ENCODE data around the gene CTU2. TPM values are rescaled to one million over a fixed set of nuclear protein-coding genes. Genes with fewer than 3 reads are reported as not detected.

CTU2 gene
- polyA plus RNA-seq, 1 donor from 2014 or later: 26.3 TPM

- no peaks in the 10 kb centered on the region for H3K79me2 ChIP-seq (replicated peaks; ENCODE audit: insufficient read depth, low read length)
Observed at GRCh38 chr16:88752386-88753002, 46.2 kb downstream of the CTU2 start.

GRCh38 chr16:88753191-88753590 is 46.9 kb downstream of the CTU2 start:
- no peaks in the 10 kb centered on the region for H3F3A ChIP-seq (ENCODE audit: insufficient read depth, low read length, poor library complexity, severe bottlenecking)
- H3K79me2 ChIP-seq (replicated peaks; ENCODE audit: insufficient read depth, low read length): no peaks in the 10 kb centered on the region
- H3K9me3 ChIP-seq (ENCODE audit: low read length): no peaks in the 10 kb centered on the region
- H3K27me3 ChIP-seq (ENCODE audit: insufficient read depth, low read depth, low read length): no peaks in the 10 kb centered on the region
- H3K9ac ChIP-seq (ENCODE audit: low read length): no peak overlapping the region
- no peak overlapping the region for H2AFZ ChIP-seq (ENCODE audit: low read depth, low read length)
- no peaks in the 10 kb centered on the region for H3K36me3 ChIP-seq (ENCODE audit: insufficient read depth, low read length)
- H3K27ac ChIP-seq (ENCODE audit: low read length): no peak overlapping the region
- H4K20me1 ChIP-seq (ENCODE audit: insufficient read depth): no peaks in the 10 kb centered on the region
- H3K4me2 ChIP-seq (ENCODE audit: low read length): no peak overlapping the region
- H3K9me2 ChIP-seq (ENCODE audit: insufficient read depth, low read length): no peaks in the 10 kb centered on the region
- no peak overlapping the region for H3K4me3 ChIP-seq (ENCODE audit: low read length)
- TF ChIP-seq CTCF (IDR thresholded peaks at IDR 0.05; ENCODE audit: poor library complexity, severe bottlenecking): no peak
- TF ChIP-seq EP300 (conservative IDR thresholded peaks at IDR 0.05; ENCODE audit: poor library complexity, severe bottlenecking): no peak
- no peak for TF ChIP-seq SMC3 (conservative IDR thresholded peaks at IDR 0.05; ENCODE audit: poor library complexity)
- no peak for TF ChIP-seq REST (IDR thresholded peaks at IDR 0.05; ENCODE audit: borderline replicate concordance)
- no peak for TF ChIP-seq POLR2AphosphoS5 (IDR thresholded peaks at IDR 0.05)
- no peak for TF ChIP-seq TAF1 (IDR thresholded peaks at IDR 0.05; ENCODE audit: low read depth)

More at GRCh38 chr16:88752386-88753002, 46.2 kb downstream of the CTU2 start:
- no peaks in the 10 kb centered on the region for H3K27me3 ChIP-seq (ENCODE audit: insufficient read depth, low read depth, low read length)
- no peaks in the 10 kb centered on the region for H4K20me1 ChIP-seq (ENCODE audit: insufficient read depth)
- H3K27ac ChIP-seq (ENCODE audit: low read length): no peak overlapping the region
- TF ChIP-seq EP300 (conservative IDR thresholded peaks at IDR 0.05; ENCODE audit: poor library complexity, severe bottlenecking) (no peak), POLR2AphosphoS5 (IDR thresholded peaks at IDR 0.05) (no peak), CTCF (IDR thresholded peaks at IDR 0.05; ENCODE audit: poor library complexity, severe bottlenecking) (no peak), EZH2 (IDR thresholded peaks at IDR 0.05; ENCODE audit: borderline replicate concordance, insufficient read depth, low read length, poor library complexity, severe bottlenecking) (no peak), REST (IDR thresholded peaks at IDR 0.05; ENCODE audit: borderline replicate concordance) (no peak), RAD21 (conservative IDR thresholded peaks at IDR 0.05) (no peak), TAF1 (IDR thresholded peaks at IDR 0.05; ENCODE audit: low read depth) (no peak), MXI1 (conservative IDR thresholded peaks at IDR 0.05; ENCODE audit: poor library complexity, severe bottlenecking) (no peak), SMC3 (conservative IDR thresholded peaks at IDR 0.05; ENCODE audit: poor library complexity) (no peak)
- no peak overlapping the region for H3K4me3 ChIP-seq (ENCODE audit: low read length)
- H3K9ac ChIP-seq (ENCODE audit: low read length): no peak overlapping the region
- H3K4me2 ChIP-seq (ENCODE audit: low read length): no peak overlapping the region
- H3F3A ChIP-seq (ENCODE audit: insufficient read depth, low read length, poor library complexity, severe bottlenecking): no peaks in the 10 kb centered on the region
- H2AFZ ChIP-seq (ENCODE audit: low read depth, low read length): no peak overlapping the region
- no peaks in the 10 kb centered on the region for H3K9me2 ChIP-seq (ENCODE audit: insufficient read depth, low read length)
- H3K36me3 ChIP-seq (ENCODE audit: insufficient read depth, low read length): no peaks in the 10 kb centered on the region
- H3K9me3 ChIP-seq (ENCODE audit: low read length): no peaks in the 10 kb centered on the region

All from neural cell (in vitro differentiated cells).